MM.1S (cell line): ENCODE results near the gene REC114.

Experiments used
- EZH2 ChIP-seq: fragments of 300-600 bp; sonication (generic); optimal IDR thresholded peaks from 2 replicates; pipeline ENCODE3; 2017; ENCODE audit warnings: low read depth, mild to moderate bottlenecking, antibody characterized with exemption, low read length, mixed read lengths
- TF ChIP-seq, protein P1 (sequence below): fragments of 300-600 bp; sonication (generic); IDR thresholded peaks from 2 replicates; pipeline ENCODE4 v1.5.1; 2016; ENCODE audit warnings: antibody characterized with exemption, low read length, mixed read lengths

DNA sequence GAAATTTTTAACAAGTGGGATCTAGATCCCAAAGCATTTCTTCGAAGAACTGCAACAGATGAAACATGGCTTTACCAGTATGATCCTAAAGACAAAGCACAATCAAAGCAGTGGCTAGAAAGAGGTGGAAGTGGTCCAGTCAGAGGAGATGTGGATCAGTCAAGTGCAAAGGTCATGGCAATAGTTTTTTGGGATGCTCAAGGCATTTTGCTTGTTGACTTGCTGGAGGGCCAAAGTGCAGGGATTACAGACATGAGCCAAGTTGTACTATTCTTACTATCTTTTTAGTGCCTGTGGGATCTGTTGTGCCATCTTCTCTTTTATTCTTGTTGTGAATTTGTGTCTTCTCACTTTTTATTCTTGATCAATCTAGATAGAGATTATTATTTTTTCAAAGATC is 82.0 kb downstream of the REC114 start:
- TF ChIP-seq, protein P1, sequence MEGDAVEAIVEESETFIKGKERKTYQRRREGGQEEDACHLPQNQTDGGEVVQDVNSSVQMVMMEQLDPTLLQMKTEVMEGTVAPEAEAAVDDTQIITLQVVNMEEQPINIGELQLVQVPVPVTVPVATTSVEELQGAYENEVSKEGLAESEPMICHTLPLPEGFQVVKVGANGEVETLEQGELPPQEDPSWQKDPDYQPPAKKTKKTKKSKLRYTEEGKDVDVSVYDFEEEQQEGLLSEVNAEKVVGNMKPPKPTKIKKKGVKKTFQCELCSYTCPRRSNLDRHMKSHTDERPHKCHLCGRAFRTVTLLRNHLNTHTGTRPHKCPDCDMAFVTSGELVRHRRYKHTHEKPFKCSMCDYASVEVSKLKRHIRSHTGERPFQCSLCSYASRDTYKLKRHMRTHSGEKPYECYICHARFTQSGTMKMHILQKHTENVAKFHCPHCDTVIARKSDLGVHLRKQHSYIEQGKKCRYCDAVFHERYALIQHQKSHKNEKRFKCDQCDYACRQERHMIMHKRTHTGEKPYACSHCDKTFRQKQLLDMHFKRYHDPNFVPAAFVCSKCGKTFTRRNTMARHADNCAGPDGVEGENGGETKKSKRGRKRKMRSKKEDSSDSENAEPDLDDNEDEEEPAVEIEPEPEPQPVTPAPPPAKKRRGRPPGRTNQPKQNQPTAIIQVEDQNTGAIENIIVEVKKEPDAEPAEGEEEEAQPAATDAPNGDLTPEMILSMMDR = no peak
- TF ChIP-seq EZH2 = no peak
